Gastrocnemius medialis (tissue), 4 donors: ENCODE data around the gene BRI3. TPM values are rescaled to one million over a fixed set of nuclear protein-coding genes. Genes with fewer than 3 reads are reported as not detected.
"Not testable (repeated sequence)": the region's sequence is repeated elsewhere in the genome, so short reads cannot be mapped to it uniquely, and the experiment has no call there.

Experiments used
- ATAC-seq, 2 donors: fragments of 150-250 bp; one replicate each; pipeline ENCODE4 v1.9.1; 2016
- DNase-seq, 2 donors: peaks; one replicate each; pipeline ENCODE4 v3.0.0-alpha.2; 2019
- H3K27ac ChIP-seq, 4 donors: fragments of 200-600 bp; sonication (generic); 1 replicate in 1 of 4; 2 replicates in 3 of 4; pipeline ENCODE4 v1.5.1; 2016 to 2018; ENCODE audit warnings: mild to moderate bottlenecking in 2 of 4, moderate library complexity in 1 of 4
- H3K27me3 ChIP-seq, 3 donors: fragments of 200-600 bp; sonication (generic) in 2 of 3; 1 replicate in 1 of 3; 2 replicates in 2 of 3; pipeline versions ENCODE4 v1.5.1 to v1.6.0; 2016 to 2019; ENCODE audit warnings: mild to moderate bottlenecking in 1 of 3, moderate library complexity in 1 of 3
- H3K36me3 ChIP-seq, 2 donors: fragments of 200-600 bp; sonication (generic) in 1 of 2; one replicate each; pipeline ENCODE4 v1.5.1; 2017 to 2018
- H3K4me1 ChIP-seq, 2 donors: fragments of 200-600 bp; sonication (generic) in 1 of 2; one replicate each; pipeline ENCODE4 v1.5.1; 2016 to 2017; ENCODE audit warnings: mild to moderate bottlenecking in 2 of 2
- H3K4me3 ChIP-seq, 4 donors: fragments of 200-600 bp; sonication (generic) in 3 of 4; 1 replicate in 1 of 4; 2 replicates in 3 of 4; pipeline ENCODE4 v1.5.1; 2016 to 2019; ENCODE audit warnings: mild to moderate bottlenecking in 2 of 4
- H3K9me3 ChIP-seq, 3 donors: fragments of 200-600 bp; sonication (generic) in 2 of 3; 1 replicate in 1 of 3; 2 replicates in 2 of 3; pipeline ENCODE4 v1.5.1; 2016 to 2019
- POLR2A ChIP-seq, 2 donors: fragments of 450-650 bp; IDR thresholded peaks; one replicate each; pipeline ENCODE4 v1.6.1; 2017; ENCODE audit warnings: antibody characterized with exemption in 2 of 2, mild to moderate bottlenecking in 2 of 2, moderate library complexity in 2 of 2
- in situ Hi-C, 4 donors: fragments of 200-750 bp; cut with MboI; loops; one replicate each; pipeline versions ENCODE4 v1.15.0 to v1.8.0; 2017; ENCODE audit warnings: low sequenced_read_pairs in 4 of 4
- intact Hi-C: fragments of 100-400 bp; cut with DNase I; formaldehyde crosslinking; loops from one replicate; pipeline ENCODE4 v1.15.1; 2023; ENCODE audit warnings: low total_unique reads
- total RNA-seq, 4 donors: library from RNA; depleted of rRNA; stranded (reverse); fragments of >200 nt; gene quantifications; one replicate each; pipeline versions ENCODE4 v1.1.0 to v1.2.3, GENCODE V29; 2016
- TF ChIP-seq, protein P1 (sequence below), 5 experiments: fragments of 450-650 bp in 3 of 5; fragments of 200-600 bp in 2 of 5; sonication (generic) in 2 of 5; IDR thresholded peaks in 4 of 5; conservative IDR thresholded peaks in 1 of 5; 1 replicate in 4 of 5; 2 replicates in 1 of 5; pipeline ENCODE4 v1.5.1; 2016 to 2019; ENCODE audit warnings: antibody characterized with exemption in 5 of 5, mild to moderate bottlenecking in 3 of 5, moderate library complexity in 3 of 5

Gene BRI3
- total RNA-seq, 4 donors from 2014 or later, result 60.5 to 180 (median 114) TPM

DNA sequence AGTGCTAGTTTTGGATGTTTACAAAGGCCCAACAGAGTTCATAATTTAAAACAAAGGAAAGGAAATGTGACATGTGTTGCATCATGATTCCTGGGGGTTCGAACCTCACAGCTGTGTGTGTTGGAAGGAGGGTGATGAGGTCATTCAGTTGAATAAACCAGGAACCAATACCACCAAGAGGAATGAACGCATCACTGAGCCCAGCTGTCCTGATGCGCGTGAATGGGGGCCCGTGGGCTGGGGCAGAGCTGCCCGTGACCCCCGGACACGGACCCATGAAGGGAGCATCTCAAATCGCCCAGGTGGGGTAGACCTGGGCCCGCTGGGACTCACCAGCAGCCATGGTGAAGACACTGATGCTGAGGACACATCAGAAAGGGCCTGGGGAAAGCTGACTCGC is 33.0 kb downstream of the BRI3 start:
- no peak for ATAC-seq
- Histone ChIP-seq H3K9me3 (no peaks in the 10 kb centered on the region), H3K27me3 (no peaks in the 10 kb centered on the region), H3K27ac (no peak overlapping the region), H3K36me3 (no peaks in the 10 kb centered on the region), H3K4me1 (no peaks in the 10 kb centered on the region), H3K4me3 (no peak overlapping the region)
- DNase-seq, result no peak
- intact Hi-C loops (no loop called here), in situ Hi-C loops (no loop called here)
- no peak for TF ChIP-seq POLR2A (IDR thresholded peaks at IDR 0.05)
- TF ChIP-seq, protein P1, sequence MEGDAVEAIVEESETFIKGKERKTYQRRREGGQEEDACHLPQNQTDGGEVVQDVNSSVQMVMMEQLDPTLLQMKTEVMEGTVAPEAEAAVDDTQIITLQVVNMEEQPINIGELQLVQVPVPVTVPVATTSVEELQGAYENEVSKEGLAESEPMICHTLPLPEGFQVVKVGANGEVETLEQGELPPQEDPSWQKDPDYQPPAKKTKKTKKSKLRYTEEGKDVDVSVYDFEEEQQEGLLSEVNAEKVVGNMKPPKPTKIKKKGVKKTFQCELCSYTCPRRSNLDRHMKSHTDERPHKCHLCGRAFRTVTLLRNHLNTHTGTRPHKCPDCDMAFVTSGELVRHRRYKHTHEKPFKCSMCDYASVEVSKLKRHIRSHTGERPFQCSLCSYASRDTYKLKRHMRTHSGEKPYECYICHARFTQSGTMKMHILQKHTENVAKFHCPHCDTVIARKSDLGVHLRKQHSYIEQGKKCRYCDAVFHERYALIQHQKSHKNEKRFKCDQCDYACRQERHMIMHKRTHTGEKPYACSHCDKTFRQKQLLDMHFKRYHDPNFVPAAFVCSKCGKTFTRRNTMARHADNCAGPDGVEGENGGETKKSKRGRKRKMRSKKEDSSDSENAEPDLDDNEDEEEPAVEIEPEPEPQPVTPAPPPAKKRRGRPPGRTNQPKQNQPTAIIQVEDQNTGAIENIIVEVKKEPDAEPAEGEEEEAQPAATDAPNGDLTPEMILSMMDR (IDR thresholded peaks at IDR 0.05 in 4 of 5, conservative IDR thresholded peaks at IDR 0.05 in 1 of 5), result no peak

DNA sequence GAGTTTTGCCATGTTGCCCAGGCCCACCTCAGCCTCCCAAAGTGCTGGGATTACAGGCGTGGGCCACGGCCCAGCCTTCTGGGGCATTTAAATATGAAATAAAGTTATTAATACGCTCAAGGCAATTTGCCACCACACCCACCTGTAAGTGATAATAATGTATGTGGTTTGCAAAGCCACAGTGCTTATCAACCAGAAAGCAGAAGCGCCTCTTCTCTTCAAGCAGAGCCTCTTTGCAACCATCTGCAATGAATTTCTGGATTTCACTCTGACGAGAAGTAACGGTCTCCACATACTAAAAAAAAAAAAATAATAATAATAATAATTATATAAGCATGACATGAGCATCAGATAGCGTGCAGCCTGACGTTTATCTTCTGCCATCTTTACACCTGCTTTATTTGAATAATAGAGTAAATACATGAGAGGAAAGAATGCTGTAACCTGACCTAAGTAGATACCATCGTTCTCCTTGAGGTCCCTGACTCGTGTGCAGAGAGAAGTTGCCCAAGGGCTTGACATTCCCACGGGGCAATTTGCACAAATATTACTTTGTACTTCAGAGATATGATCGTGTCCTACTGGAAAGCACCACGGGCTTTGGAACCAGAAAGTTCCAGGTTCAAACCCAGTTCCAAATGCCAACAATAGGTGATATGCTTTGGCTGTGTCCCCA is 34.0 kb downstream of the BRI3 start:
- no peaks in the 10 kb centered on the region for H3K9me3 ChIP-seq
- ATAC-seq (no peak), DNase-seq (no peak)
- no peak overlapping the region for H3K4me3 ChIP-seq
- no peak overlapping the region for H3K27ac ChIP-seq
- intact Hi-C loops, result no loop called here
- no peaks in the 10 kb centered on the region for H3K36me3 ChIP-seq
- in situ Hi-C loops, result no loop called here
- H3K4me1 ChIP-seq, result no peaks in the 10 kb centered on the region
- no peak for TF ChIP-seq POLR2A (IDR thresholded peaks at IDR 0.05)
- TF ChIP-seq, protein P1 (IDR thresholded peaks at IDR 0.05 in 4 of 5, conservative IDR thresholded peaks at IDR 0.05 in 1 of 5), result no peak
- H3K27me3 ChIP-seq, result no peaks in the 10 kb centered on the region

DNA sequence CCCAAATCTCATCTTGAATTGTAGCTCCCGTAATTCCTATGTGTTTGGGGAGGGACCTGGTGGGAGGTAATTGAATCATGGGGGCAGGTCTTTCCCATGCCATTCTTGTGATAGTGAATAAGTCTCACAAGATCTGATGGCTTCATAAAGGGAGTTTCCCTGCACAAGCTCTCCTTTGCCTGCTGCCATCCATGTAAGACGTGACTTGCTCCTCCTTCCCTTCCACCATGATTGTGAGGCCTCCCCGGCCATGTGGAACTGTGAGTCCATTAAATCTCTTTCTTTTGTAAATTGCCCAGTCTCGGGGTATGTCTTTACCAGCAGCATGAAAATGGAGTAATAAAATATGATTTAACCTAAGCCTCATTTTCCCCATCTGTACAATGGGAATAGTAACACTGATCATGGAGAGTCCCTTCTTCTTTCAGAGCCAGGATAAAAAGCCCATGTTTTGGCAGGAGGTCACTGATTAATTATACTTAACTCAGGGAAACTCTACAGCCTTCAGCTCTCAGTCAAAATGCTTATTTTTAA is 34.6 kb downstream of the BRI3 start:
- H3K36me3 ChIP-seq, H3K27me3 ChIP-seq, H3K27ac ChIP-seq, H3K9me3 ChIP-seq, DNase-seq, ATAC-seq, H3K4me3 ChIP-seq, intact Hi-C loops, in situ Hi-C loops, H3K4me1 ChIP-seq: not testable (repeated sequence)

DNA sequence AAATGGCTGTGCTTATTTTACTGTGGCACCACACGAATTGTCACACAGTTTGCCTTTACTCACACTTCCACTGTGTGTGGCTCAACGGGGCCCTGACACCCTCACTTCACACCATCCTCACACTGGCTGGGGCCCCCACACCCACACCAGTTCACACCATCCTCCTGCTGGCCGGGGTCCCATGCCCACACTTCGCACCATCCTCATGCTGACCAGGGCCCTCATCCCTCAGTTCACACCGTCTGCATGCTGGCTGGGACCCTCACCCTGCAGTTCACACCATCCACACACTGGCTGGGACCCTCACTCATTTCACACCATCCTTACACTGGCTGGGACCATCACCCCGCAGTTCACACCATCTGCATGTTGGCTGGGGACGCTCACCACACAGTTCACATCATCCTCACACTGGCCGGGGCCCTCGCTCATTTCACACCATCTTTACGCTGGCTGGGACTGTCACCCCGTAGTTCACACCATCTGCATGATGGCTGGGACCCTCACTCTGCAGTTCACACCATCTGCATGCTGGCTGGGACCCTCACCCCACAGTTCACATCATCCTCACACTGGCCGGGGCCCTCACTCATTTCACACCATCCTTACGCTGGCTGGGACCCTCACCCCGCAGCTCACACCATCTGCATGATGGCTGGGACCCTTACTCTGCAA is 36.0 kb downstream of the BRI3 start:
- Histone ChIP-seq H3K36me3 (no peaks in the 10 kb centered on the region), H3K4me1 (no peaks in the 10 kb centered on the region), H3K4me3 (no peak overlapping the region), H3K27ac (no peak overlapping the region), H3K9me3 (no peaks in the 10 kb centered on the region), H3K27me3 (peaks cover 0 to 4% (median 0%) of the 10 kb centered on the region in 3 donors)
- DNase-seq, result no peak
- TF ChIP-seq, protein P1 (IDR thresholded peaks at IDR 0.05 in 4 of 5, conservative IDR thresholded peaks at IDR 0.05 in 1 of 5), result no peak
- no peak for TF ChIP-seq POLR2A (IDR thresholded peaks at IDR 0.05)
- in situ Hi-C loops, result no loop called here
- no peak for ATAC-seq
- intact Hi-C loops, result no loop called here

DNA sequence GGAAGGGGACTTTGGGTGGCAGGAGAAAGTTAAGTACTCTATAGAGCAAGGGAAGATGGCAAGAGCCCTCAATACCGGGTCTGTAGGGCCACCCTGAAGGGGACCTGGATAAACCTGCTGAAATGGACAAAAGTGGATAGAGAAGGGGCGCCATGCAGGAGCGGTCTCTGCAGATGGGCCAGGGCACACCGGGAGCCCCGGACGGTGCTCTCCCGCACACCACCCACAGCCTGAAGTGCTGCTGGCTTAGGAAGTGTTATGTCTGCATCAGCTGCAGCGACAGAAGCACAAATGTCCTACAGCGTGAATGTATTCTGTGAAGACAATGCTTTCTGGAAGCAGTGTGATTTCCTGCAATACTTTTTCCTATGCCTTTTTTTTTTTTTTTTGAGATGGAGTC is 37.7 kb downstream of the BRI3 start:
- Histone ChIP-seq H3K4me1 (peaks cover 11% of the 10 kb centered on the region in 2 donors), H3K4me3 (no peak overlapping the region), H3K27me3 (peaks cover 0 to 8% (median 0%) of the 10 kb centered on the region in 3 donors), H3K36me3 (no peaks in the 10 kb centered on the region), H3K9me3 (no peaks in the 10 kb centered on the region), H3K27ac (no peak overlapping the region)
- no peak for TF ChIP-seq POLR2A (IDR thresholded peaks at IDR 0.05)
- TF ChIP-seq, protein P1 (IDR thresholded peaks at IDR 0.05 in 4 of 5, conservative IDR thresholded peaks at IDR 0.05 in 1 of 5), result no peak
- in situ Hi-C loops (no loop called here), intact Hi-C loops (no loop called here)
- DNase-seq, result no peak
- no peak for ATAC-seq
